Liver (tissue), 9 donors: Measurements from ENCODE around the gene SERP2. TPM values are rescaled to one million over a fixed set of nuclear protein-coding genes. Genes with fewer than 3 reads are reported as not detected.

ENCODE experiments used
- DNase-seq: peaks from one replicate; pipeline ENCODE4 v3.0.0-alpha.2; 2017; ENCODE audit warnings: low spot score
- H3K27ac ChIP-seq, 2 donors: one replicate each; pipeline ENCODE4 v1.7.0; 2013; ENCODE audit warnings: inconsistent platforms in 2 of 2, low read length in 2 of 2, control low read depth in 1 of 2, low read depth in 1 of 2, mild to moderate bottlenecking in 1 of 2
- H3K27me3 ChIP-seq, 4 donors: one replicate each; pipeline versions ENCODE4 v1.6.1 to v1.7.0; 2013; ENCODE audit warnings: low read length in 3 of 4, inconsistent platforms in 1 of 4, mild to moderate bottlenecking in 1 of 4, moderate library complexity in 1 of 4; ENCODE audit not compliant: control insufficient read depth in 4 of 4, insufficient read depth in 4 of 4
- H3K36me3 ChIP-seq, 4 donors: one replicate each; pipeline versions ENCODE4 v1.6.1 to v1.7.0; 2013; ENCODE audit warnings: low read length in 3 of 4, mild to moderate bottlenecking in 3 of 4, low read depth in 1 of 4, moderate library complexity in 1 of 4; ENCODE audit not compliant: control insufficient read depth in 4 of 4, insufficient read depth in 3 of 4
- H3K4me1 ChIP-seq, 4 donors: one replicate each; pipeline versions ENCODE4 v1.6.1 to v1.7.0; 2013; ENCODE audit warnings: low read length in 3 of 4, mild to moderate bottlenecking in 3 of 4, moderate library complexity in 1 of 4; ENCODE audit not compliant: control insufficient read depth in 4 of 4, insufficient read depth in 4 of 4
- H3K4me3 ChIP-seq, 3 donors: one replicate each; pipeline versions ENCODE4 v1.6.1 to v1.7.0; 2013; ENCODE audit warnings: low read length in 3 of 3, control low read depth in 1 of 3, low read depth in 1 of 3, mild to moderate bottlenecking in 1 of 3
- H3K9ac ChIP-seq, 2 donors: one replicate each; pipeline ENCODE4 v1.7.0; 2013; ENCODE audit warnings: low read length in 2 of 2, mild to moderate bottlenecking in 2 of 2, moderate library complexity in 2 of 2, control low read depth in 1 of 2, low read depth in 1 of 2
- H3K9me3 ChIP-seq, 4 donors: one replicate each; pipeline versions ENCODE4 v1.6.1 to v1.7.0; 2013; ENCODE audit warnings: low read length in 3 of 4; ENCODE audit not compliant: control insufficient read depth in 4 of 4
- FOXA2 ChIP-seq: IDR thresholded peaks from 2 replicates; pipeline ENCODE4 v1.6.1; 2016; ENCODE audit warnings: antibody characterized with exemption
- GABPA ChIP-seq, 2 donors: IDR thresholded peaks in 1 of 2; conservative IDR thresholded peaks in 1 of 2; 2 replicates each; pipeline ENCODE4 v1.6.1; 2016; ENCODE audit warnings: antibody characterized with exemption in 2 of 2, mild to moderate bottlenecking in 1 of 2, moderate library complexity in 1 of 2
- JUND ChIP-seq, 2 donors: IDR thresholded peaks; 2 replicates each; pipeline ENCODE4 v1.6.1; 2016; ENCODE audit warnings: antibody characterized with exemption in 2 of 2
- RAD21 ChIP-seq, 2 donors: IDR thresholded peaks; 2 replicates each; pipeline ENCODE4 v1.6.1; 2016; ENCODE audit warnings: antibody characterized with exemption in 2 of 2, mild to moderate bottlenecking in 2 of 2
- RXRA ChIP-seq, 2 donors: IDR thresholded peaks; 2 replicates each; pipeline ENCODE4 v1.6.1; 2017 to 2018; ENCODE audit warnings: antibody characterized with exemption in 2 of 2, mild to moderate bottlenecking in 1 of 2
- YY1 ChIP-seq: IDR thresholded peaks from 2 replicates; pipeline ENCODE4 v1.6.1; 2016; ENCODE audit warnings: antibody characterized with exemption, mild to moderate bottlenecking
- ZBTB33 ChIP-seq: IDR thresholded peaks from 2 replicates; pipeline ENCODE4 v1.6.1; 2016; ENCODE audit warnings: antibody characterized with exemption
- WGBS: extraction: QIAGEN DNeasy Blood & Tissue Kit; methylation state at CpG from one replicate; pipeline ENCODE4 v1.1.7; 2013; 5-methylcytosine and 5-hydroxymethylcytosine counted together
- polyA plus RNA-seq, 2 donors: library from polyadenylated mRNA; stranded (reverse) in 1 of 2; unstranded in 1 of 2; fragments of 200-250 nt in 1 of 2; fragments of >200 nt in 1 of 2; fragmentation: Nextera tagmentation in 1 of 2; extraction: Ambion mirVana in 1 of 2; gene quantifications; one replicate each; pipeline versions ENCODE4 v1.2.1 to v1.2.3, GENCODE V29; 2013 to 2015
- total RNA-seq, 2 donors: library from RNA; depleted of rRNA; stranded (reverse); fragments of >200 nt; gene quantifications; one replicate each; pipeline ENCODE4 v1.2.3, GENCODE V29; 2014
- TF ChIP-seq, protein P1 (sequence below): IDR thresholded peaks from 2 replicates; pipeline ENCODE4 v1.6.1; 2016; ENCODE audit warnings: antibody characterized with exemption
- TF ChIP-seq, protein P2 (sequence below): IDR thresholded peaks from 2 replicates; pipeline ENCODE4 v1.6.1; 2016; ENCODE audit warnings: antibody characterized with exemption, mild to moderate bottlenecking
- TF ChIP-seq, protein P3 (sequence below): fragments of 150-350 bp; IDR thresholded peaks from 2 replicates; pipeline ENCODE4 v1.5.1; 2017; ENCODE audit warnings: improper control_type of control experiment, low read depth, low read length; ENCODE audit not compliant: missing input control
- donor health status: healthy.
- donor health status: healthy.
- donor health status: healthy.
- donor health status: healthy.
- donor health status: healthy.

The SERP2 gene
- total and polyA plus RNA-seq, 4 donors, result 2.0 to 4.6 (median 3.6) TPM

DNA sequence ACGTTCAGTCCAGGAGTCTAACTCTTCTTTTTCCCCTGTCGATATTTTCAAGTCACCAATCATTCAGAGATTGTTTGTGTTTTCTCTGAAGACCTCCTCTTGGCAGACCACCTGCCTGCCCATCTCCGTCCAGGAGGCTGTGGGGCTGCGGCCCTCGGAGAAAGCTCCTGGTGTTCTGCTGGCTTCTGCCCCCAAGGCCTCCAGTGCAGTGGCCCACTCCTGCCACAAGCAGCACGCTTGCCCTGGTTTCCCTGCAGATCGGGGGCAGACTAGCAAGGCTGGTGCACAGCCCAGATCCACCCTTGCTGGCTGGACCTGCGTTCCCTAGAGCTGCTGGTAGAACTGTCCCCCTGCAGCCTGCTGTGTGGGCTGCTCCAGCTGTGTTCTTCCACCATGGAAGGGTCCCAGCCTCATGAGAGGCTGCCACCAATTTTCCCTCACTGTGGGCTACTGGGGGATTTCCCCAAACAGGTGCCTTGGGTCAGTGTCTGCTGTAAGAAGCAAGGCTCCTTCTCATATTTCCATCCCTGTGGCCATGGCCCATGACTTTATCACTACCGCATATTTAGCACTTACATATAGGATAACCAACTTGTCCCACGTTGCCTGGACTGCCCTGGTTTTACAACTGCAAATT is 43.6 kb upstream of the SERP2 start:
- Histone ChIP-seq H3K36me3 (no peaks in the 10 kb centered on the region), H3K27me3 (no peaks in the 10 kb centered on the region), H3K9me3 (no peaks in the 10 kb centered on the region), H3K4me3 (no peak overlapping the region), H3K9ac (no peak overlapping the region), H3K4me1 (peaks cover 0 to 6% (median under 1%) of the 10 kb centered on the region in 4 donors), H3K27ac (no peak overlapping the region)
- no peak for TF ChIP-seq RAD21 (IDR thresholded peaks at IDR 0.05)
- TF ChIP-seq, protein P1, sequence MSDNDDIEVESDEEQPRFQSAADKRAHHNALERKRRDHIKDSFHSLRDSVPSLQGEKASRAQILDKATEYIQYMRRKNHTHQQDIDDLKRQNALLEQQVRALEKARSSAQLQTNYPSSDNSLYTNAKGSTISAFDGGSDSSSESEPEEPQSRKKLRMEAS, result no peak
- no peak for TF ChIP-seq ZBTB33
- WGBS, result 94% methylated on average over 10 of the region's 10 CpGs
- DNase-seq, result no peak

GRCh38 chr13:44331446-44331845 is 42.2 kb upstream of the SERP2 start:
- H3K36me3 ChIP-seq, result no peaks in the 10 kb centered on the region
- TF ChIP-seq JUND (IDR thresholded peaks at IDR 0.05), result no peak
- TF ChIP-seq, protein P2, sequence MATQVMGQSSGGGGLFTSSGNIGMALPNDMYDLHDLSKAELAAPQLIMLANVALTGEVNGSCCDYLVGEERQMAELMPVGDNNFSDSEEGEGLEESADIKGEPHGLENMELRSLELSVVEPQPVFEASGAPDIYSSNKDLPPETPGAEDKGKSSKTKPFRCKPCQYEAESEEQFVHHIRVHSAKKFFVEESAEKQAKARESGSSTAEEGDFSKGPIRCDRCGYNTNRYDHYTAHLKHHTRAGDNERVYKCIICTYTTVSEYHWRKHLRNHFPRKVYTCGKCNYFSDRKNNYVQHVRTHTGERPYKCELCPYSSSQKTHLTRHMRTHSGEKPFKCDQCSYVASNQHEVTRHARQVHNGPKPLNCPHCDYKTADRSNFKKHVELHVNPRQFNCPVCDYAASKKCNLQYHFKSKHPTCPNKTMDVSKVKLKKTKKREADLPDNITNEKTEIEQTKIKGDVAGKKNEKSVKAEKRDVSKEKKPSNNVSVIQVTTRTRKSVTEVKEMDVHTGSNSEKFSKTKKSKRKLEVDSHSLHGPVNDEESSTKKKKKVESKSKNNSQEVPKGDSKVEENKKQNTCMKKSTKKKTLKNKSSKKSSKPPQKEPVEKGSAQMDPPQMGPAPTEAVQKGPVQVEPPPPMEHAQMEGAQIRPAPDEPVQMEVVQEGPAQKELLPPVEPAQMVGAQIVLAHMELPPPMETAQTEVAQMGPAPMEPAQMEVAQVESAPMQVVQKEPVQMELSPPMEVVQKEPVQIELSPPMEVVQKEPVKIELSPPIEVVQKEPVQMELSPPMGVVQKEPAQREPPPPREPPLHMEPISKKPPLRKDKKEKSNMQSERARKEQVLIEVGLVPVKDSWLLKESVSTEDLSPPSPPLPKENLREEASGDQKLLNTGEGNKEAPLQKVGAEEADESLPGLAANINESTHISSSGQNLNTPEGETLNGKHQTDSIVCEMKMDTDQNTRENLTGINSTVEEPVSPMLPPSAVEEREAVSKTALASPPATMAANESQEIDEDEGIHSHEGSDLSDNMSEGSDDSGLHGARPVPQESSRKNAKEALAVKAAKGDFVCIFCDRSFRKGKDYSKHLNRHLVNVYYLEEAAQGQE, result no peak
- peak overlapping the region in 1 of 2 donors; percentile 12 for H3K27ac ChIP-seq
- 86% methylated on average over 4 of the region's 4 CpGs for WGBS
- H3K4me1 ChIP-seq, result peaks cover 0 to 6% (median under 1%) of the 10 kb centered on the region in 4 donors
- no peaks in the 10 kb centered on the region for H3K27me3 ChIP-seq
- no peak overlapping the region for H3K4me3 ChIP-seq
- no peaks in the 10 kb centered on the region for H3K9me3 ChIP-seq
- no peak for DNase-seq
- H3K9ac ChIP-seq, result no peak overlapping the region

DNA sequence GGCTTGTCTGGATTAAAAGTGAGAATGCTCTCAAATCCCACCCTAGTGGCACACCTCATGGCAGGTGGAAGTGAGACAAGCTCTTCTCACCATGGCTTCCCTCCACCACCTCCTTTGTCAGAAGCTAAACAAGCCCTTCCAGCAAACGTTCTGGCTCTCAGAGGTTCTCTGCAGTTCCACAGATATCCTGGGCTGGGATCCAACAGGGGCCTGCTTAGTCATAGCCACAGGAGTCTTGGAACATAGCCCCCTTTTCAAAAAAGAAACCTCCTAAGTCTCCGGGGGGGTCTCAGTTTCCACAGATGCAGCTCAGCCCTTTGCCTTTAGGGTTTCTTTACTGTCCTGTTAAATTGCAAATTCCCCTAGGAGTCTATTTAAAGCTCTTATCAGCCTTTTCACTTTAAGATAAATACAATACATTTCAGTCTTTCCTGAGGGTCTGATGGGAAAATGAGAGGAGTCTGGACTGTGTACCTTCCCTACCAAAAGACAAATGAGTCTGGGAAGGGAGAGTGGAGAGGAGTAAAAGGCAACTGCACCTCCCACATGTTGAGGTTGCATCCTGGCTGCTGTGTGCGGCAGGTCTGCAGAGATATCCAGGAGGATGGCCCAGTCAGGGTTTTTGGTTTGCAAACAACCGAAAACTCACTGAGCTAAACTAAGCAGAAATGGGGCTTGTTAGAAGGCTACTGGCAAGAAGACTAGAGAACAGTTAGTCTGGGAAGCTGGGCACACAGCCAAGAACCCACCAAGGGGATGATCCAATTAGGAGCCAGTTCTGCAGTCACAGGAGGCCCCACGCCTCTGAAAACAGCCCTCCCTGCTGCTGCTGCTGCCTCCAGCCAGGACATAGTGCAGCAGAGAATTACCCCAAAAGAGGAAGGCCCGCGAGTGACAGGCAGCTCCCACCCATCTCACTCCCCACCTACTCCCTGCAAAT is 41.4 kb upstream of the SERP2 start:
- Histone ChIP-seq H3K27ac (peak overlapping the region in 1 of 2 donors; percentile 12), H3K9me3 (no peaks in the 10 kb centered on the region), H3K4me1 (peaks cover 0 to 6% (median under 1%) of the 10 kb centered on the region in 4 donors), H3K9ac (no peak overlapping the region), H3K27me3 (no peaks in the 10 kb centered on the region), H3K4me3 (no peak overlapping the region), H3K36me3 (no peaks in the 10 kb centered on the region)
- WGBS, result 65% methylated on average over 7 of the region's 7 CpGs
- no peak for DNase-seq
- TF ChIP-seq FOXA2 (no peak), JUND (IDR thresholded peaks at IDR 0.05) (no peak), YY1 (no peak), GABPA (IDR thresholded peaks at IDR 0.05 in 1 of 2, conservative IDR thresholded peaks at IDR 0.05 in 1 of 2) (no peak), RXRA (IDR thresholded peaks at IDR 0.05) (no peak)
- TF ChIP-seq, protein P3, sequence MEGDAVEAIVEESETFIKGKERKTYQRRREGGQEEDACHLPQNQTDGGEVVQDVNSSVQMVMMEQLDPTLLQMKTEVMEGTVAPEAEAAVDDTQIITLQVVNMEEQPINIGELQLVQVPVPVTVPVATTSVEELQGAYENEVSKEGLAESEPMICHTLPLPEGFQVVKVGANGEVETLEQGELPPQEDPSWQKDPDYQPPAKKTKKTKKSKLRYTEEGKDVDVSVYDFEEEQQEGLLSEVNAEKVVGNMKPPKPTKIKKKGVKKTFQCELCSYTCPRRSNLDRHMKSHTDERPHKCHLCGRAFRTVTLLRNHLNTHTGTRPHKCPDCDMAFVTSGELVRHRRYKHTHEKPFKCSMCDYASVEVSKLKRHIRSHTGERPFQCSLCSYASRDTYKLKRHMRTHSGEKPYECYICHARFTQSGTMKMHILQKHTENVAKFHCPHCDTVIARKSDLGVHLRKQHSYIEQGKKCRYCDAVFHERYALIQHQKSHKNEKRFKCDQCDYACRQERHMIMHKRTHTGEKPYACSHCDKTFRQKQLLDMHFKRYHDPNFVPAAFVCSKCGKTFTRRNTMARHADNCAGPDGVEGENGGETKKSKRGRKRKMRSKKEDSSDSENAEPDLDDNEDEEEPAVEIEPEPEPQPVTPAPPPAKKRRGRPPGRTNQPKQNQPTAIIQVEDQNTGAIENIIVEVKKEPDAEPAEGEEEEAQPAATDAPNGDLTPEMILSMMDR, result no peak
- TF ChIP-seq, protein P2, result no peak
- TF ChIP-seq, protein P1, result no peak
